Skin of body (tissue), 2 donors: ENCODE results near the gene FOSL1. TPM values are rescaled to one million over a fixed set of nuclear protein-coding genes. Genes with fewer than 3 reads are reported as not detected.
A peak's percentile ranks its signal among the peaks of the same experiment; 100 is the strongest.

Source experiments
- DNase-seq: peaks from one replicate; lab custom pipeline; 2025; lab: John Stamatoyannopoulos, UW
- total RNA-seq: library from RNA; depleted of rRNA; stranded (reverse); fragments of >200 nt; gene quantifications from one replicate; pipeline ENCODE4 v1.2.3, GENCODE V29; 2014

Gene FOSL1
- total RNA-seq, 1 donor from 2014 or later, result 10.6 TPM

DNA sequence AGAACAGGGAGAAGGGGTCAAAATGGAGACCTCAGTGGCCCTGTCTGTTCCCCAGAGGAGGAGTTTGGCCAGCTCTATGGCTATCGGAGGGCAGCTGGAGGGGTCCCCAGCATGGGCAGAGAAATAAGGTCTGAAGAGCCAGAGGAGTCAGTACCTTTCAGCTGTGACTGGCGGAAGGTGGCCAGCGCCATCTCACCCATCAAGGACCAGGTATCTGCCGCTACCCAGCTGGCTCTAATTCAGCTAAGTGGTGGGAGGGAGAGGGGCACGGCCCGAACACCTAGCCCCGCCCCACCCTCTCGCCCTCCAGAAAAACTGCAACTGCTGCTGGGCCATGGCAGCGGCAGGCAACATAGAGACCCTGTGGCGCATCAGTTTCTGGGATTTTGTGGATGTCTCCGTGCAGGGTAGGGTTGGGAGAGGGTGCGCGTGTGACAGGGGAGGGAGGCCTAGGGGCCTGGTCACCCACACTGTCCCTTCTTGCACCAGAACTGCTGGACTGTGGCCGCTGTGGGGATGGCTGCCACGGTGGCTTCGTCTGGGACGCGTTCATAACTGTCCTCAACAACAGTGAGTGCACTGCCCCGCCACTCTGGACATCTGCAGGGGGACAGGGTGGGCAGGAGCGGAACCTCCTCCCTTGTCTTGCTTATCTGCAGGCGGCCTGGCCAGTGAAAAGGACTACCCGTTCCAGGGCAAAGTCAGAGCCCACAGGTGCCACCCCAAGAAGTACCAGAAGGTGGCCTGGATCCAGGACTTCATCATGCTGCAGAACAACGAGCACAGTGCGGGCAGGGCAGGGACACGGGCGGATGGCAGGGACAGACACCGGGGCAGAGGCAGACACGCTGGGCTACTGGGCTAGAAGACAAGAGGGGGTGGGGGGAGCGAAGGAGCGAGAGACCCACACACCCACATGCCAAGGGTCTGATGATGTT lies 17.8 kb downstream of the FOSL1 start:
- no peak for DNase-seq

DNA sequence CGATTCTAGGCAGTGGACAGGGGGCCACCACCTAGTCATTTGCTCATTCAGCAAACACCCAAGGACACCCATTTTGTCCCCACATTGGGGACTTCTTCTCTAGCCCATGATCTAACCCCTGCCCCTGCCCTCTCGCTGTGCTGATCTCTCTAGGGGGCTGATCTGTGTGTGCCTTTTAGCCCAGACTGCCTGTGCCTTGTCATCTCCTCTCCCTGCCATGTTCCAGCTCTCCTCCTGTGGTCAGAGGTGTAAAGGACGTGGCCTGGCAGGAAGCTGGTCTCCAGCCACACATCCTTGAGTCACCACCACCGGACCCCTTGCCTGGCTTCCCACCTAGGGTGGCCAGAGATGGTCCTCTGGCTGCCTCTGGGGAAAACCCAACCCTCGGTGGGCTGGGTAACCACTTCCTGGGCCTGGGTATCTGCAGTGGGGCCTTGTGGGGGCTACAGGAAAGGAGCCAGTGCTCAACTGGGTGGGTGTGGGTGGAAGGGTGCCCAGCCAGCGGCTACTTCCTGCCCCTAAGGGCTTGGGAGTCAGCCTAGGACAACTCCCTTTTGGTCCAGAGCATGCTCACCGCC lies 19.3 kb downstream of the FOSL1 start:
- DNase-seq, result no peak

DNA sequence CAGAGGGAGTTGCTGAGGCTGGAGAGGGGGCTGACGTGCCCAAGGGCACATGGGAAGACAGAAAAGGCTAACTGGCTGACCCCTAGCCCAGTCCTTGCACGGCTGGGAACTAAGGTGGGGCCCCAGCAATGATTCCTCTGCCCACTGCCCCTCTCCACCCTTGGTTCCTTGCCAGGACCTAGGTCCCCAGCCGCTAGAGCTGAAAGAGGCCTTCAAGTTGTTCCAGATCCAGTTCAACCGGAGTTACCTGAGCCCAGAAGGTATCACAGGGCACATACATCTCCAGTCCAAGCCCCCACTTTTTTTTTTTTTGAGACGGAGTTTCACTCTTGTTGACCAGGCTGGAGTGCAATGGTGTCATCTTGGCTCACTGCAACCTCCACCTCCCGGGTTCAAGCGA lies 20.2 kb downstream of the FOSL1 start:
- no peak for DNase-seq

DNA sequence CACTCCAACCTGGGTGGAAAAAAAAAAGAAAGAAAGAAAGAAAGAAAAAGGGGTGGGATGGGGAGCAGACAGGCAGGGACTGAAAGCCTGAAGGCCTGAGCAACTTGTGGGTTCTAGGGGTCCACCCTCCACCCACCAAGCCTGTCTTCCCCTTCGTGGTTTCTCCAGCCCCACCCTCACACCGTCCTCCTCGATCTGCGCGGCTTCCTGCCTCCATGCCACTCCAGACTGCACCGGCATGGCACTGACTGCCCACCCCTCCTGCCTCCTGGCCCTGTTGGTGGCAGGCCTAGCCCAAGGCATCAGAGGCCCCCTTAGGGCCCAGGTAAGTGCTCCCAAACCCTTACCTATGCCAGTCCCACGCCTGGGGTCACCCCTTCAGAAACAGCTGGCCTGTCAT lies 20.6 kb downstream of the FOSL1 start, which contains the start of gene CTSW:
TSS of gene CTSW (plus strand) at position 221 of the 400 bp plus-strand sequence. CDS start at position 239, 18 bp downstream.
- DNase-seq, result no peak

DNA sequence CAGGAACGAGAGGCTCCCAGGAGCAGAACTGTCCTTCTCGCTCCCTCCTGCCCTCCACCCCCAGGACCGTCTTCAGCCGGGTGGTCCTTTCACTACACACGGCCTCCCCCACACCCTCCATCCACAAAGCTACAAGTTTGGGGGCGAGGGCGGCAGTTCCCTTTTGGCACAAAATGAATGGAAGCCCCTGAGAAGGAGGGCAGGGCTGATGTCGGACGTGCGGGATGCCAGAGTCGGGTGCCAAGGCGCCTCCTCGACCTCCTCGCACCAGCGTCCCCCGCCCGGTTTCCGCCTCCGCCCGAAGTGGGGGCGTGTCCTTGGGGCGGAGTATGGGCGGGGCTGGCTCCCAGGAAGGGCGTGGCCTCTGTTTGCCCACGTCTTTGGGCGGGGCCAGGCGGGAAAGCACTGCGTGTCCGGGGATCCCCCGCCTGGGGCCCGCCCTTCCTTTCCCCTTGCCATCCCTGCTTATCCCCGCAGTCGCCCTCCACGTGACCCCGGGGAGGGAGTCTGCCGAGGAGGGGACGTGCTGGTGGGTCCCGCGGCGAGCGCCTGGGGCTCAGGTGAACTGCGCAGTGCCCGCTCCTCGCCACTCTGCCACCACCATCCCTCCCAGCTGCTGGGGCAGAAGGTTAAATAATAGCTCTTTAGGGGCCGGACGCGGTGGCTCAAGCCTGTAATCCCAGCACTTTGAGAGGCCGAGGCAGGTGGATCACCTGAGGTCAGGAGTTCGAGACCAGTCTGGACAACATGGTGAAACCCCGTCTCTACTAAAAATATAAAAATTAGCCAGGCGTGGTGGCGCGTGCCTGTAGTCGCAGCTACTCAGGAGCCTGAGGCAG lies 26.7 kb downstream of the FOSL1 start:
- DNase-seq, result peak; percentile 89

DNA sequence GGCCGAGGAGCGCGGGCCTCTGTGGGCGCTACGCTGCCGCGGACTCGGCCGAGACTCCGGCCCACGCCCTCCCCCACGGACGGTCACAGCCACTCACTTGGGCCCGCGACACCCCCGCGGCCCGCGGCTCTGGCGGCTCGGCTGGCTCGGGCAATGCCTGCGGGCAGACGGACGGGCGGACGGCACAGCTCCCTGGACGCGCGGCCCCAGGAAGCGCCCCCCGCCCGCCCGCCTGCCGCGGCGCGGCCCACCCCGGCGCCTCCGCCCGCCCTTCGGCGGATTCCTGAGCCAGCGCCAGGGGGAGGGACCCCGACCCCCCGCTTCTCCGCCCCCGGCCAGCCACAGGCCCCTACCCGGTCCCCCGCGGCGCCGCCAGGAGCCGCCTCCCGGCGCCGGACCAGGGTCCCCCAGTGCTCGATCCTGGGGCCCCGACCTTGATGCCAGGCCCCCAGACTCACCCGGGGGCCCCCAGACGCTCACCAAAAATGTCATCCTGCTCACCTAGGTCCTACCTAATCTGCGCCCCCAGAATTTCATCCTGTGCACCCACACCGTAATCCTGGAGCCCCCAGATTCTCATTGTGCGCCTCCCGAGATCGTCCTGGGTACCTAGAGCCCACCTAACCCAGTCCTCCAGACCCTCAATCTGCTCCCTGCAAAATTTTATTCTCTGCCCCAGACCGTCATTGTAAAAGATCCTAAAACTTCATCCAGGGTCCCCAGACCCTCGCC lies 27.4 kb downstream of the FOSL1 start, which contains the start of gene EFEMP2:
TSS of gene EFEMP2 (minus strand) at position 215 of the 732 bp plus-strand sequence. CDS start 446 bp downstream, outside the sequence.
- peak; percentile 65 for DNase-seq

DNA sequence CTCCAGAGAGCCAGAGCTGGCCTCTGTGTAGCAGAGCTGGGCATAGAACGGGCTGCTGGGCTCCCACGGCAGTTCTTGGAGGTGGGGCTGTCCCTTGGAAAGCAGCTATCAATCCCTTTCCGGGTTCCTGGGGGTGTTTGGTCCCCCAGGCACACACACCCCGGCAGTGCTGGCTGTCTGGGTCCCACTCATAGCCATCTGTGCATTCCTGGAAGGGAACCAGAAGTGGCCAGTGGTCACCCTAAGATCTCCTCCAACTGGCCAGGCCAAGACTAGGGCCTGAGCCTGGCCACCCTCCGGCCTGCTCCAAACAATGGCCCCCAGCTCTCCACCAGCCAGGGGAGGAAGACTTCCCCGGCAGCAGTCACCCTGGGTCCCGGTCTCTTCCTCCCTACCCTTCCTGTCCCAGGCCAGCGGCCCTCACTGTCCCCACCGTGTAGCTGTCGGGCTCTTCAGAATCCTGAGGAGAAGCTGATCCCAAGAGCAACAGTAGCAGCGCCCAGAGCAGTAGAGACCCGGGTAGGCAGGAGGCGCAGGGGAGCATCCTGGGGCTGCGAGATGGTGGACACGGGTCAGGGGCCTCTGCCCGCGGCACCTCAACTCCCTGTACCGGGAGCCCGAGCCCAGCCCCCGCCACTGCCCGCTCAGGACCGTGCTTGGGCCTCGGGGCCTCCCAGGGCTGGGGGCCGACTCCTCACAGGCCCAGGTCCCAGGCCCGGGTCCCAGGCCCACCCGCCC lies 28.2 kb downstream of the FOSL1 start:
- DNase-seq, result no peak

DNA sequence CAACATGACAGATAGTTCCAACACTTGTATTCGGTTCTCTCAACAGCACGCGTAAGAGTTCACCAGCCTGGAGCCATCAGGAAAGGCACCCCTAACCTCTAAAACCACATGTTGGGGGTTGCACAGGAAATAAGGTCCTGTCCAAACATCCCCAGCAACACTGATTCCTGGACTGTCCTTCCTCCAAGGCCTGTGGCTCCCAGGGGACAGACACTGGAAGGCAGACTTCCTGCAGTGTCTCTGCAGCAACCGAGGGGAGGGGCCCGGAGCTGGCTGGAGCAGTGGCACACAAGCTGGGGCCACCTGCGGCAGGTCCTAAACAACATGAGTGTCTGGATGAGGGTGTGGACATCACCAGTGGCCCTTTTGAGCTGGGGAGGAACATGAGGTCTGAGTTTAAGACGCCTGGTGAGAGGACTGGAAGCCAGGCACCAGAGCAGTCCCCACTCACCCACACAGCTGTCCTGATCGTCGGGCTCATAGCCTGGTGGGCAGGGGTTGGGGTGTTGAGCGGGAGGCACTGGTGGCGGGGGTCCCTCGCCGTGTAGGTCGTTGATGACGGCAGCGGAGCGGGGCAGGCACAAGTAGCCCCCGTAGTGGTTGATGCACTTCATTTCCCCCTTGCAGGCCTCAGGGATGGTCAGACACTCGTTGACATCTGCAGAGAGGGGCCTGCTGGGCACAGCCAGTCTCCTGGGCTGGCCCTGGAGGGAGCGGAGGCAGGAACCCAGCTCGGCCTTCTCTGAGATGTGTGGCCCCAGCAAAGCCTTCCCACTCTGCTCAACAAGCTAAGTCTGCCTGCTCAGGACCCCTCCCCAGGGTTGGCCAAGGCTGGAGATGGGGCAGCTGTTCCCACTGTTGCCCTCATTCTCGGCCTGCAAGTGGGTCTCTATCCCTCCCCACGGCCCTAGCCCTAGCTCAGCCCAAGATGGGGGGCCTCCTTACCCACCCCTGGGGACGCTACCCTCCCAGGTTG lies 29.2 kb downstream of the FOSL1 start:
- DNase-seq, result no peak

DNA sequence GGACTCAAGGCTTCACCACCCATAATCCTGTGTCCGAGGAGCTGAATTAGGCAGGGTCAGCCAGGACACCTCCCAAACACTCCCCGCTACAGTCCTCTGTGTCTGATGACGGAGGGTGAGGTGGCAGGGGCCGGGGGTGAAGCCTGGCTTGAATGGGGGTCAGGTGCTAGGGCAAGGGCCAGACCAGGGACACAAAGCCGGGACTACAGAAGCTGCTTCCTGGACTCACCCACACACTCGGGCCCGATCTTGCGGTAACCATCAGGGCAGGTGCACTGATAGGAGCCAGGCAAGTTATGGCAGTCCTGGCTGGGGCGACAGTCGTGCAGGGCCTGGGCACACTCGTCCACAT lies 29.9 kb downstream of the FOSL1 start:
- DNase-seq, result no peak

DNA sequence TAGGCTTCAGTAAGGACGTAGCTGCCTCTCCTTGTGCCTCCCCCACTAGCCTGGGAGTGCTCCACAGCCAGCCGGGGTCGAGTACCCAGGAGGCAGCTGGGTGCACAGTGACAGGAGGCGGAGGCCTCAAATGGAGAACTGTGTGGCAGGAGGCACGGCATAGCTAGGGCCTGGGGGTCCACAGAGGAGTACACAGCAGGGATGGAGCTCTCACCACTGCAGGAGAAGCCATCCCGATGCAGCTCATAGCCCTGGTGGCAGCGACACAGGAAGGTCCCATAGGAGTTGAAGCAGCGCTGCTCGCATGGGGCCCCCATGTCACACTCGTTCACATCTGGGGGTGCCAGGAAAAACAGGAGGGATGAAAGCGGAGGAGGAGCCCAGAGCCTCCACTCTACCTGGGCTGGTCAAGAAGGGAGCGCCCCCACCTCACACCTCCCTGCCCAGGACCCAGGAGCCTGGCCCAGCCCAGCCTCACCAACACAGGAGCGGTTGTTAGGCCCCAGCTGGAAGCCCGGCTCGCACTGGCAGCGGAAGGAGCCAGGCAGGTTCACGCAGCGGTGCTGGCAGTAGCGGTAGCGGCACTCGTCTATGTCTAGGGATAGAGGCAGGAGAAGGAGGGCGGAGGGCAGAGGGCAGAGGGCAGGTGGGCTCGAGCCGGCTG lies 30.4 kb downstream of the FOSL1 start:
- DNase-seq, result no peak

DNA sequence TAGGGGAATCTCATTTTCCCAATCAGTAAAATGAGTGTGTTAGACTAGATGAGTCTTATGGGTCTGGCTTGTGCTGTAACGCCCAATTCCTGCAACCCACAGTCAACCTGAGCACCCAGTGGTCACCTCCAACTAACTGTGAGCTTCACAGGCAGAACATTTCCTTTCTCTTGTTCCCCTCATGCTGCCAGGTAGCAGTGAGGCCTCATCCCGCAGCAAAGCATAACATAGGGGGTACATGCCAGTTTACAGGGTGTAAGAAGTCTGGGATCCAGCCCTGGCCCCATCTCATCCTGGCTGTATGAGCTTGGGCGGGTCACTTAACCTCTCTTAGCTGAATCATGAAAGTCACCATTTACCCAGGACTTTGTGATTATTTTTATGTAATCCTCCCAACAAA lies 31.3 kb downstream of the FOSL1 start:
- DNase-seq, result no peak

DNA sequence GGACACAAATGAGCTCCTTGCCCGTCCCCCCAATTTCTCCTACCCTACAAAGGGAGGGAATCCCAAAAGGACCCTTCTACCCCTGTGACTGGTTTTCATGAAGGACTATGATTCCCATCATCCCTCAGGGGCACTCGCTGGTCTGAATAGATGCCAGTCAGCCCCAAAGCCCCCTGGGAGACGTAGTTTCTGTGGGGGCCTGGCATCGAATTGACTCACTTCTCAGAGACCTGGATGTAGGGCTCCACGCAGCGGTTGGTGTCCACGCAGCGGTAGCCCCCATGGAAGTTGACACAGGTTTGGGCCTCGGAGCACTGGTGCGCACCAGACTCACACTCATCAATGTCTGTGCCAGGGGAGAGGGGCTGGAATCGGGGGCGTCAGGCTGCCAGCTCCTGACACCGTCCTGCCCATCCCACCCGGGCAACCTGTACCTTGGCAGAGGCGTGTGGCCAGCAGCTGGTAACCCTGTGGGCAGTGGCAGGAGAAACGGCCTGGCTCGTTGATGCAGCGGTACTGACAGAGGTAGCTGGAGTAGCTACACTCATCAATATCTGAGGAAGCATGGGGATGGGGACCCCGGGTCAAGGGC lies 32.0 kb downstream of the FOSL1 start:
- no peak for DNase-seq

DNA sequence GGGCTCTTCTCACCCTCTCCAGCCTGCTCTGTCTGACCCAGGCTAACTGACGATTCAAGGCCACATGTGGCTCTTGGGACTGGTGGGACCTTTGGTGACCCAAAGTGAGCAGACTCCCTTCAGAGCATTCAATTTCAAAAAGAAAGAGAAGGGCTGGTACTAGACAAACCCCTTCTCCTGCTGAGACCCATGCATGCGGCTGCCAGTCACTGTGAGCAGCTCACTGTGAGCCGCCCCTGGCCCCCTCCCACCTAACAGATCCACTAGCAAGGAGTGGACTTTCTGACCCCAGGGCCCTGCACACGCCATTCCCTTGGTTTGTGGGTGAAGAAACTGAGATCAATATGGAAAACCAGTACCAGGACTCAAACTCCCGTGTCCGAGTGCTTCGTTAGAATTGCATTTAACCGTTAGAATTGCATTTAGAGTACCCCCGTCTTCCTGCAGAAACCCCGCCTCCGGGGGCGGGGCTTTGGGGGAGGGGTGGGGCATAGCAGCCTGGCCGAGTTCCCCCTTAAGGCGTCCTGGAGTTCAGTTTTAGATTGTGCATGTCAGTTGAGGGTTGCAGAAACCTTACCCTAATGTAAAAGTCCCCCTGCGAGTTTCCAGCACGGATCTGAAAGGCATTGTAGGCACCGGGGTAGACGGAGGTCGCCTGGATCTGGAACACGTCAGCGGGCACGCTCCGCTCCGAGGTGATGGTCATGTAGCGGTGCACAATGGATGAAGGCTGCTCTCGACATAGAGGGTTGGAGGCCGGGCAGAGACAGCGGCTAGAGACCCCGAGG lies 32.7 kb downstream of the FOSL1 start:
- no peak for DNase-seq

DNA sequence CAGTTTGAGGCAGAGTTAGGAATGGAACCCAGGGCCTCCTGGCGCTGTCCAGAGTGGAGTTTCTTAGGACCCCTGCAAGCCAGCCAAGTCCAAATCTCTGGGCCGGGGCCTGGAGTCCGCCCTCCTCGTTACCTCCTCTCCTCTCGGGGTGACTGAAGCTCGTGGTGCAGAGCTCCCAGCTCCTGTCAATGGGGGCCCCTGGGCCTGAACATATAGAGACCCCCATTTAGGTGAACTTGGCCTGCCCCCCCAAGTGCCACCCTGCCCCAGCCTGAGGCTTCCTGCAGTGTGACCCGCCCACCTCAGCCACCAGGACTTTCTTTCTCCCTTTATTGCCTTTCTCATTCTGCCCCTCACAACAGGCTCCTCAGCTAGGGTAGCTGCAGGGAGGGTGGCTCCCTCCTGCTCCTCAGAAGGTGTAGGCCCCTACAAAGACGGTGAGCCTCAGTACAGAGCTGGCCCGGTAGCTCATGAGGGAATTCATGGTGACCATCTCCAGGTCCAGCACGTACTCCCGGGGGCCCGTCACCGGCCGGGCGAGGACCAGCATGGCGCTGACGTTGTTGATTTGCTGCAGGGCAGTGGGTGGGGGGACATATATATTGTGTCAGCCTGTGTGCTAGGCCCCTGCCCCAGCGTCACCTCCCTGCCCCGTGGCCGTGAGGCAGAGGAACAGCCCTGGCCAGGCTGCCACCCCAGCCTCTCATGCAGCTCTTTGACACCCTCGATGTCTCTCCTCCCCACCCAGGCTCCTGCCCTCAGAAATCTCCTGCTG lies 33.5 kb downstream of the FOSL1 start:
- no peak for DNase-seq

DNA sequence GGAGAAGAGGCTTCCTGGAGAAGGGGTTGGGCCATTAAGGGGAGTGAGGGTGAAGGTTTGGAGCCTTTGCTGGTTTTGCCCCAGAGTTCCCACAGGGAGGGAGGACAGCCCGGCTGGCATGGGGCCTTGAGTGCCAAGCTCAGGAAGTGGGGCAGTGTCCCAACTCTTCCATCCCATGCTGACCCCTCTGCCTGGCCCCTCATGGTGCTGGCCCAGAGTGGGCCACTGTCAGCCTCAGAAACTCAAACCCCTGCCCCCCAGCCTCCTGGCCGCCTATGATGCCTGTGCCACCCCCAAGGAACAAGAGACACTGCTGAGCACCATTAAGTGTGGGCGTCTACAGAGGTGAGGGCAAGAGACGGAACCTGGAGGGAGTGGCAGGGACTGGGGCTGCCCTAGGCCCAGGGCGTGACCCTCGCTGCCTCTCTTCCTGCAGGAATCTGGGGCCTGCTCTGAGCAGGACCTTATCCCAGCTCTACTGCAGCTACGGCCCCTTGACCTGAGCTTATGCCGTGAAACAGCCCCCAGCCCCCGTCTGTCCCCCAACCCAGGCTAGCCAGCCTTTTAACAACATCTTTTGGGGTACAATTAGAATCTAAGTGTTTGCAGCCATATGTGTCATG lies 34.5 kb downstream of the FOSL1 start:
- no peak for DNase-seq
